ENCODE measurements around the gene ARIH2.

The ARIH2 gene

DNA sequence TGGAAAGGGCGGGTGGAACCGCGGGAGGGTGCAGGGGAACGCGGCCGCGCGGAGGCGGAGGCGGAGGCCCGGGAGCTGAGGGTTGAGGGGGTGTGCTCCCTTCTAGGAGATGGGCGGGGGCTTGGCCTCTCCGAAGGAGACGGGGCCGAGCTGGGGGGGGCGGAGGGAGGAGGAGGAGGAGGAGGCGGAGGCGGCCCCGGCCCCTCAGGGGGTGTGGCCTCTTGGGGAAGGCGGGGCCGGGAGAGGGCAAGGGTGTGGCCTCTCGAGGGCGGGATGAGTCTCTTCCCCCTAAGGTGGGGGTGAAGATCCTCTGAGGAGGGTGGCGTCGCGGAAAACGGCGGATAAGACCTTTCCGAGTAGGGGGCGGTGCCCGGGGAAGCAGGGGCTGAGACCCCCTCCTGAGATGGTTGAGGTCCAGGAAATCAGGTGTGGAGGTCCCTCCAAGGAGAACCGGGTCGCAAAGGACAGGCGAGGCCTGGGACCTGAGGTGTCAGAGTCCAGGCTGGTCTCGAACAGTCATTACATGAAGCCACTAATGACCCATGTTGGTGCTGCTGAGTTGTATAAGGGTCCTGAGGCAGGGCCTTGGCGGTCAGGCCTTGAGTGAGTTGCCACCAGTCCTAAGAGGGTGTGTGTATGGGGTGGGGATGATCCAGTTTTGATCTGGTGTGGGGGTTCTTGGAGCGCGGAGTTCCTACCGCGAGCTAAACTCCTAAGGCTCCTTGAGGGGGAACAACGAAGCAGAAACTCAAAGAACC, 89.3 kb downstream of the ARIH2 start:
- TF ChIP-seq EP300 (IDR thresholded peaks at IDR 0.05; ENCODE audit: borderline replicate concordance) (no peak), EGR1 (IDR thresholded peaks at IDR 0.05) (no peak; the same call in 1 of the 2 replicates), NFIC (IDR thresholded peaks at IDR 0.05) (no peak), FOXM1 (IDR thresholded peaks at IDR 0.05; ENCODE audit: borderline replicate concordance, low read depth) (no peak), CREB1 (IDR thresholded peaks at IDR 0.05; ENCODE audit: low read depth) (no peak)

DNA sequence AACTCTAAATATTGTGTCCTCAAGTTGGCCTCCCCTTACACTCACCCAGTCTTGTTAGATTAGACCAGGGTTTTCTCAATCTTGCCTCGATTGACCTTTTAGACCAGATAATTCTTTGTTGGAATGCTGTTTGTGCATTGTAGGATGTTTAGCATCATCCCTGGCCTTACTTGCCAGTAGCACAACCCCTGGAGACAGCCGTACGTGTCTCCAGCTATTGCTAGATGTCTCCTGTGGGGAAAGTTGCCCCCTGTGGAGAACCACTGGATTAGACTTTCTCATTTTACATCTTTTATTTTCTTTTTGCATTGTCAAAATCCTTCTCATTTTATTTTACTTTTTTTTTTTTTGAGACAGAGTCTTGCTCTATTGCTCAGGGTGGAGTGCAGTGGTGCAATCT, 90.8 kb downstream of the ARIH2 start:
- no peak for TF ChIP-seq CREB1 (IDR thresholded peaks at IDR 0.05; ENCODE audit: low read depth)
- no peak for TF ChIP-seq EP300 (IDR thresholded peaks at IDR 0.05; ENCODE audit: borderline replicate concordance)
- TF ChIP-seq RAD21 (IDR thresholded peaks at IDR 0.05; ENCODE audit: low read depth) = no peak
- no peak for TF ChIP-seq TEAD4 (IDR thresholded peaks at IDR 0.05)
- TF ChIP-seq TAF1 (IDR thresholded peaks at IDR 0.05; ENCODE audit: low read depth) = no peak
- TF ChIP-seq EGR1 (IDR thresholded peaks at IDR 0.05) = no peak

DNA sequence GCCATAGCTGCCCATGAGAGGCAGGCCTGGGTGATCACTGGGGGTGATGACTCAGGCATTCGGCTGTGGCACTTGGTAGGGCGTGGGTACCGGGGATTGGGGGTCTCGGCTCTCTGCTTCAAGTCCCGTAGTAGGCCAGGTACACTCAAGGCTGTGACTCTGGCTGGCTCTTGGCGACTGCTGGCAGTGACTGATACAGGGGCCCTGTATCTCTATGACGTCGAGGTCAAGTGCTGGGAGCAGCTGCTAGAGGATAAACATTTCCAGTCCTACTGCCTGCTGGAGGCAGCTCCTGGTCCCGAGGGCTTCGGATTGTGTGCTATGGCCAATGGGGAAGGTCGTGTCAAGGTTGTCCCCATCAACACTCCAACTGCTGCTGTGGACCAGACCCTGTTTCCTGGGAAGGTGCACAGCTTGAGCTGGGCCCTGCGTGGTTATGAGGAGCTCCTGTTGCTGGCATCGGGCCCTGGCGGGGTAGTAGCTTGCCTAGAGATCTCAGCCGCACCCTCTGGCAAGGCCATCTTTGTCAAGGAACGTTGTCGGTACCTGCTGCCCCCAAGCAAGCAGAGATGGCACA, 93.9 kb downstream of the ARIH2 start:
- no peak for TF ChIP-seq FOXM1 (IDR thresholded peaks at IDR 0.05; ENCODE audit: borderline replicate concordance, low read depth)
- TF ChIP-seq TEAD4 (IDR thresholded peaks at IDR 0.05) = no peak
- no peak for TF ChIP-seq CEBPB (IDR thresholded peaks at IDR 0.05)
- TF ChIP-seq ZBTB7A (IDR thresholded peaks at IDR 0.05; ENCODE audit: low read depth) = no peak
- TF ChIP-seq EP300 (IDR thresholded peaks at IDR 0.05; ENCODE audit: borderline replicate concordance) = no peak
- no peak for TF ChIP-seq TAF1 (IDR thresholded peaks at IDR 0.05; ENCODE audit: low read depth)
- TF ChIP-seq CREB1 (IDR thresholded peaks at IDR 0.05; ENCODE audit: low read depth) = no peak
- TF ChIP-seq RAD21 (IDR thresholded peaks at IDR 0.05; ENCODE audit: low read depth) = no peak
- no peak for TF ChIP-seq TCF12 (IDR thresholded peaks at IDR 0.05; ENCODE audit: low read depth)
- TF ChIP-seq, protein P1, sequence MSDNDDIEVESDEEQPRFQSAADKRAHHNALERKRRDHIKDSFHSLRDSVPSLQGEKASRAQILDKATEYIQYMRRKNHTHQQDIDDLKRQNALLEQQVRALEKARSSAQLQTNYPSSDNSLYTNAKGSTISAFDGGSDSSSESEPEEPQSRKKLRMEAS (IDR thresholded peaks at IDR 0.05) = no peak
- no peak for TF ChIP-seq YY1 (IDR thresholded peaks at IDR 0.05; ENCODE audit: low read depth)
- TF ChIP-seq, protein P2, sequence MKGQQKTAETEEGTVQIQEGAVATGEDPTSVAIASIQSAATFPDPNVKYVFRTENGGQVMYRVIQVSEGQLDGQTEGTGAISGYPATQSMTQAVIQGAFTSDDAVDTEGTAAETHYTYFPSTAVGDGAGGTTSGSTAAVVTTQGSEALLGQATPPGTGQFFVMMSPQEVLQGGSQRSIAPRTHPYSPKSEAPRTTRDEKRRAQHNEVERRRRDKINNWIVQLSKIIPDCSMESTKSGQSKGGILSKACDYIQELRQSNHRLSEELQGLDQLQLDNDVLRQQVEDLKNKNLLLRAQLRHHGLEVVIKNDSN (IDR thresholded peaks at IDR 0.05) = no peak
- no peak for TF ChIP-seq NFIC (IDR thresholded peaks at IDR 0.05)
- no peak for TF ChIP-seq EGR1 (IDR thresholded peaks at IDR 0.05)
- TF ChIP-seq, protein P3, sequence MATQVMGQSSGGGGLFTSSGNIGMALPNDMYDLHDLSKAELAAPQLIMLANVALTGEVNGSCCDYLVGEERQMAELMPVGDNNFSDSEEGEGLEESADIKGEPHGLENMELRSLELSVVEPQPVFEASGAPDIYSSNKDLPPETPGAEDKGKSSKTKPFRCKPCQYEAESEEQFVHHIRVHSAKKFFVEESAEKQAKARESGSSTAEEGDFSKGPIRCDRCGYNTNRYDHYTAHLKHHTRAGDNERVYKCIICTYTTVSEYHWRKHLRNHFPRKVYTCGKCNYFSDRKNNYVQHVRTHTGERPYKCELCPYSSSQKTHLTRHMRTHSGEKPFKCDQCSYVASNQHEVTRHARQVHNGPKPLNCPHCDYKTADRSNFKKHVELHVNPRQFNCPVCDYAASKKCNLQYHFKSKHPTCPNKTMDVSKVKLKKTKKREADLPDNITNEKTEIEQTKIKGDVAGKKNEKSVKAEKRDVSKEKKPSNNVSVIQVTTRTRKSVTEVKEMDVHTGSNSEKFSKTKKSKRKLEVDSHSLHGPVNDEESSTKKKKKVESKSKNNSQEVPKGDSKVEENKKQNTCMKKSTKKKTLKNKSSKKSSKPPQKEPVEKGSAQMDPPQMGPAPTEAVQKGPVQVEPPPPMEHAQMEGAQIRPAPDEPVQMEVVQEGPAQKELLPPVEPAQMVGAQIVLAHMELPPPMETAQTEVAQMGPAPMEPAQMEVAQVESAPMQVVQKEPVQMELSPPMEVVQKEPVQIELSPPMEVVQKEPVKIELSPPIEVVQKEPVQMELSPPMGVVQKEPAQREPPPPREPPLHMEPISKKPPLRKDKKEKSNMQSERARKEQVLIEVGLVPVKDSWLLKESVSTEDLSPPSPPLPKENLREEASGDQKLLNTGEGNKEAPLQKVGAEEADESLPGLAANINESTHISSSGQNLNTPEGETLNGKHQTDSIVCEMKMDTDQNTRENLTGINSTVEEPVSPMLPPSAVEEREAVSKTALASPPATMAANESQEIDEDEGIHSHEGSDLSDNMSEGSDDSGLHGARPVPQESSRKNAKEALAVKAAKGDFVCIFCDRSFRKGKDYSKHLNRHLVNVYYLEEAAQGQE (IDR thresholded peaks at IDR 0.05; ENCODE audit: low read depth) = no peak

DNA sequence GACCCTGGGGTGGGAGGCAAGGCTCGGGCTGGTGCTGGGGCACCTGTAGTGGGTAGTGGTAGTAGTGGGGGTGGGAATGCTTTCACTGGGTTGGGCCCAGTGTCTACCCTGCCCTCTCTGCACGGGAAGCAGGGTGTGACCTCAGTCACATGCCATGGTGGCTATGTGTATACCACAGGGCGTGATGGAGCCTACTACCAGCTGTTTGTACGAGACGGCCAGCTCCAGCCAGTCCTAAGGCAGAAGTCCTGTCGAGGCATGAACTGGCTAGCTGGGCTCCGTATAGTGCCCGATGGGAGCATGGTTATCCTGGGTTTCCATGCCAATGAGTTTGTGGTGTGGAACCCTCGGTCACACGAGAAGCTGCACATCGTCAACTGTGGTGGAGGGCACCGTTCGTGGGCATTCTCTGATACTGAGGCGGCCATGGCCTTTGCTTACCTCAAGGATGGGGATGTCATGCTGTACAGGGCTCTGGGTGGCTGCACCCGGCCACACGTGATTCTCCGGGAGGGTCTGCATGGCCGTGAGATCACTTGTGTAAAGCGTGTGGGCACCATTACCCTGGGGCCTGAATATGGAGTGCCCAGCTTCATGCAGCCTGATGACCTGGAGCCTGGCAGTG, 94.6 kb downstream of the ARIH2 start:
- no peak for TF ChIP-seq EGR1 (IDR thresholded peaks at IDR 0.05)
- TF ChIP-seq EP300 (IDR thresholded peaks at IDR 0.05; ENCODE audit: borderline replicate concordance) = no peak
- TF ChIP-seq TEAD4 (IDR thresholded peaks at IDR 0.05) = no peak
- no peak for TF ChIP-seq RAD21 (IDR thresholded peaks at IDR 0.05; ENCODE audit: low read depth)
- no peak for TF ChIP-seq CEBPB (IDR thresholded peaks at IDR 0.05)
- TF ChIP-seq, protein P2 (IDR thresholded peaks at IDR 0.05) = no peak
- no peak for TF ChIP-seq TAF1 (IDR thresholded peaks at IDR 0.05; ENCODE audit: low read depth)
- no peak for TF ChIP-seq FOXM1 (IDR thresholded peaks at IDR 0.05; ENCODE audit: borderline replicate concordance, low read depth)
- TF ChIP-seq, protein P3 (IDR thresholded peaks at IDR 0.05; ENCODE audit: low read depth) = no peak
- TF ChIP-seq TCF12 (IDR thresholded peaks at IDR 0.05; ENCODE audit: low read depth) = no peak
- no peak for TF ChIP-seq ZBTB7A (IDR thresholded peaks at IDR 0.05; ENCODE audit: low read depth)
- no peak for TF ChIP-seq CREB1 (IDR thresholded peaks at IDR 0.05; ENCODE audit: low read depth)
- TF ChIP-seq YY1 (IDR thresholded peaks at IDR 0.05; ENCODE audit: low read depth) = no peak
- TF ChIP-seq, protein P1 (IDR thresholded peaks at IDR 0.05) = no peak
- no peak for TF ChIP-seq NFIC (IDR thresholded peaks at IDR 0.05)

Data from Ishikawa (cell line).